Measurements from ENCODE around the gene POU3F3. TPM values are rescaled to one million over a fixed set of nuclear protein-coding genes. Genes with fewer than 3 reads are reported as not detected.

Gene POU3F3
- polyA plus RNA-seq, 2 donors: 0.07 to 0.08 TPM

DNA sequence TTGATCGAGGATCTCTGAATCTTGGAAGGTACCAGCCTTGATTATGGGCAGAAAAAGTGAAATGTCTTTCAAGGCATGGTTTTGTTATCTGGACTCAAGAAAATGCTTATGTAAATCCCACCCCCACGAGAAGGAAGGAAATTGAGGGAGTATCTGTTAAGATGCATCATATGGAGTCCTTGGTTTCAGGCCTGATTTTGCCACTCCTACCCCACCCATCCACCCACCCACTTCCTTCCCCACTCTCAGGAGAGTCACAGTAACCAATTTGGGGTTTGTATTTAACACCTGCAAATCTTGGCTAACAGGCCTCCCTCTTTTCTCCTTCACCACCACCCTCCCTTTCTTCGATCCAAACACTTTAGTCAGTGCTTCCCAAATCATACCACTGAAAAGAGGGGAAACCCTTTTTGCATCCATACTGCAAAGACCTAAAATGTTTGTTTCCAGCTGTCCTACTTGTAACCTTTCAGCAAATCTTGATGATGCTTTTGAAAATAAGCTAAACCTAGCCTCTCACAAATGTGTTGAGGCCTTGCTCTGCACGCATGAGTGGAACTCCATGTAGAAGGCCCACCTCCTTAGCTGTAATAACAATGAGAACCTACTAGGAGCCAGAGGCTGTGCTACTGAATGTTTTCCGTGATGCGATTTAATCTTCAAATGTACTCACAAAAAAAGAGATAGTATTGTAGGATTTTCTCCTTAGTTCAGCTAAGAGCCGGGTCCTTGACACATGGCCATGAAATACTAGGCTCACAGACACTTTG, 34.8 kb downstream of the POU3F3 start:
- H3K27ac ChIP-seq (ENCODE audit: low read depth in 2 of 2, low read length in 1 of 2): no peak overlapping the region

DNA sequence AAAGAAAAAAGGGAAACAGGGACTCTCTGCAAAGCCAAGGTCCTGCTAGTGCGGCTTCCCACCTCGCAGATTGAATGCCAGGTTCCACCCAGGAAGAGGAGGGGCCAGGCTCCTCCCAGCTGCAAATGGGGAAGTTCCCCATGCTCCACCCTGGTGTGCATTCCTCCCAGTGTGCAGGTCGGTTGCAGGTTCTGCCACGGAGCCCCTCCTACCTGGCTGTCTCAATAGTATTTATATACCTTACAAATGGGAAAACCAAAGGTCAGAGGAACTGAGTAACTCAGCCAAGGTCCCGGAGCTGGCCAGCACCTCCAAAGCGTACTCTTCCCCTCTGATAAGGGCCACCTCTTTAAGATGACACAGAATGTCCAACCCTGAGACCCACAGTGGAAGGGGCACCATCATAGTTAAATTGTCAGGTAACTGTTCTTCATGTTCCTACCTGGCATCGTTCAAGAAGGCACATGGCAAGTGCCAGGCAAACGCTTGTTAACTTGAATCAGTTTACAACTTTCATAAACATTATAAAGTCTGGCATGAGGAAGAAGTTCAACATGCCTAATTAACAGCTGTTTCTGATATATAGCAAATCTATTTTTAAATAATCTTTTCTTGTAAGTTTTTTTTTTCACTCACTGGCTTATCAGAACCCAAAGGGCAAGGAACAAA, 35.5 kb downstream of the POU3F3 start:
- Histone ChIP-seq H3K9me3 (ENCODE audit: control insufficient read depth in 2 of 2, insufficient read depth in 1 of 2, low read depth in 1 of 2, low read length in 1 of 2) (peaks cover 0 to 3% of the 10 kb centered on the region in 2 donors), H3K27ac (ENCODE audit: low read depth in 2 of 2, low read length in 1 of 2) (no peak overlapping the region), H3K4me1 (ENCODE audit: control insufficient read depth in 2 of 2, insufficient read depth in 2 of 2, low read length in 1 of 2) (no peaks in the 10 kb centered on the region), H3K36me3 (ENCODE audit: control insufficient read depth in 2 of 2, insufficient read depth in 2 of 2, low read length in 1 of 2) (no peaks in the 10 kb centered on the region), H3K27me3 (ENCODE audit: control insufficient read depth in 1 of 2, insufficient read depth in 2 of 2, low read length in 2 of 2) (no peaks in the 10 kb centered on the region), H3K4me3 (ENCODE audit: low read depth in 1 of 2, low read length in 2 of 2) (no peak overlapping the region)
- WGBS, 2 donors: 47 to 56% methylated on average over 8 of the region's 8 CpGs

More for the DNA sequence above, 34.8 kb downstream of the POU3F3 start:
- Histone ChIP-seq H3K4me3 (ENCODE audit: low read depth in 1 of 2, low read length in 2 of 2) (no peak overlapping the region), H3K4me1 (ENCODE audit: control insufficient read depth in 2 of 2, insufficient read depth in 2 of 2, low read length in 1 of 2) (no peaks in the 10 kb centered on the region), H3K27me3 (ENCODE audit: control insufficient read depth in 1 of 2, insufficient read depth in 2 of 2, low read length in 2 of 2) (no peaks in the 10 kb centered on the region), H3K9me3 (ENCODE audit: control insufficient read depth in 2 of 2, insufficient read depth in 1 of 2, low read depth in 1 of 2, low read length in 1 of 2) (peaks cover 0 to 3% of the 10 kb centered on the region in 2 donors), H3K36me3 (ENCODE audit: control insufficient read depth in 2 of 2, insufficient read depth in 2 of 2, low read length in 1 of 2) (no peaks in the 10 kb centered on the region)
- 67 to 68% methylated on average over 7 of the region's 7 CpGs for WGBS, 2 donors

DNA sequence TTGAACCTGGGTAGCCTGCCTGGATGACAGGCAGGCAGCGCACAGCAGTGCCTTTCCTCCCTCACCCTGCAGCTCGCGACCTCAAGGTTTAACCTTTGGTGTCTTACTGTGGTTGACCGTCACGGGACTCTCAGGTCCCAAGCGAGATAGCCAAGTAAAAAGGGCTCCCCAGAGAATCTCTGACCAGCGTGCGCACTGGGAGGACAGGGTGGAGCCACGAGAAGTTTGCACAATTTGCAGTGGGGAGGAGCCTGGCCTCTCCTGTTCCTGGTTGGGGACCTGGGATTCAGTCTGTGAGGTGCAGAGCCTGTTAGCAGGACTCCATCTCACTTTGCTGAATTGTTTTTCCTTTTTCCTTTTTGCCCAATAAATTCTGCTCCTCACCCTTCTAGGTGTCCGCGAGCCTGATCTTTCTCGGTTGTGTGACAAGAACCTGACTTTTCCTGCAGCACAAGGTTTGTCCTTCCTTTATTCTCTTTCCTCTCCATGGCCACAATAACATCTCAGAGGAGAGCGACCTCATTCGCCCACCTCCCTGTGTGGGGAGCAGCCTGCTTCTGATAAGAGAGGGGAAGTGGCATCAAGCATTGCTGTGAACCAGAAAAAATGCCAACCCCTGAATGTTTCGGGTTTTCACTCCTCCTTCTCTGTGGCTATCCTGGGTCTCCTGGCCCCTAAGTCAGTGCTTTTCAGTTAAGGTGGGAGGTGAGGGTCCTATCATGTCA, 36.2 kb downstream of the POU3F3 start:
- Histone ChIP-seq H3K4me3 (ENCODE audit: low read depth in 1 of 2, low read length in 2 of 2) (no peak overlapping the region), H3K36me3 (ENCODE audit: control insufficient read depth in 2 of 2, insufficient read depth in 2 of 2, low read length in 1 of 2) (no peaks in the 10 kb centered on the region), H3K27ac (ENCODE audit: low read depth in 2 of 2, low read length in 1 of 2) (no peak overlapping the region), H3K4me1 (ENCODE audit: control insufficient read depth in 2 of 2, insufficient read depth in 2 of 2, low read length in 1 of 2) (no peaks in the 10 kb centered on the region), H3K27me3 (ENCODE audit: control insufficient read depth in 1 of 2, insufficient read depth in 2 of 2, low read length in 2 of 2) (no peaks in the 10 kb centered on the region), H3K9me3 (ENCODE audit: control insufficient read depth in 2 of 2, insufficient read depth in 1 of 2, low read depth in 1 of 2, low read length in 1 of 2) (peaks cover 0 to 3% of the 10 kb centered on the region in 2 donors)
- WGBS, 2 donors: 70 to 81% methylated on average over 15 of the region's 15 CpGs

DNA sequence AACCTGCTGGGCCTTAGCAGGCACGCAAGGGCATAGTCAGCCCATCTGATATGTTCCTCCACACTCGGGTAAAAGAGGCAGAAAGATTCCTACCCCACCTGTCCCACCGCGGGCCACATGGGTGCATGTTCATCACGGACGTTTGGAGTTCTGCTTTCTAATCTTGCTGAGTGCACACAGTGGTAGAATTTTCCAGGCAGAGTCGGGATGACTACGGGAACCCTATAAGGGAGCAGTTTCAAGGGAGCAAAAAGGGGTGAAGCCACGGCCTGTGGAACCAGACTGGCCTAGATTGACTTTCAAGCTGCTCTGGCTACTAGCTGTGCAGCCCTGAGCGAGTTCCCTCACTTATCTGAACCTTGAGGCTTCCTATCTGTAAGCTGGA, 36.8 kb downstream of the POU3F3 start:
- Histone ChIP-seq H3K27me3 (ENCODE audit: control insufficient read depth in 1 of 2, insufficient read depth in 2 of 2, low read length in 2 of 2) (no peaks in the 10 kb centered on the region), H3K36me3 (ENCODE audit: control insufficient read depth in 2 of 2, insufficient read depth in 2 of 2, low read length in 1 of 2) (no peaks in the 10 kb centered on the region), H3K4me1 (ENCODE audit: control insufficient read depth in 2 of 2, insufficient read depth in 2 of 2, low read length in 1 of 2) (no peaks in the 10 kb centered on the region), H3K9me3 (ENCODE audit: control insufficient read depth in 2 of 2, insufficient read depth in 1 of 2, low read depth in 1 of 2, low read length in 1 of 2) (peaks cover 0 to 3% of the 10 kb centered on the region in 2 donors), H3K27ac (ENCODE audit: low read depth in 2 of 2, low read length in 1 of 2) (no peak overlapping the region), H3K4me3 (ENCODE audit: low read depth in 1 of 2, low read length in 2 of 2) (no peak overlapping the region)
- 82 to 84% methylated on average over 10 of the region's 10 CpGs for WGBS, 2 donors

DNA sequence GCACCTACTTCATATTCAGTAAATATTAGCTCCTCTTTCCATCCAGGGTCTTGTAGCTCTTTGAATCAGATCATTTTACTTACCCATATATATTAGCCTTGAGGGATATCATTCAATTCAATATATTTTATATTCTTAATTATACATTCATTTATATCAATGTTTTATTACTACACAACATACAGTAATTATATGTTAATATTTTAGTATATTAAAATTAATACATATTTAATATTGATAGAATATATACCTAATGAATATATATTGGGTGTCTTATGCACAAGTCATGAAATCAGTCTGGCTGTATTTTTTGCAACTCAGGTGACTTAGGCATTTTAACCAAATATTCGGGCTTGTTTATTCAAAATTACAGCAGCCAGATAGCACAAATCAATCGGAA, 37.2 kb downstream of the POU3F3 start:
- H3K4me3 ChIP-seq (ENCODE audit: low read depth in 1 of 2, low read length in 2 of 2): no peak overlapping the region
- H3K4me1 ChIP-seq (ENCODE audit: control insufficient read depth in 2 of 2, insufficient read depth in 2 of 2, low read length in 1 of 2): no peaks in the 10 kb centered on the region
- 75 to 83% methylated on average over 2 of the region's 2 CpGs for WGBS, 2 donors
- peaks cover 0 to 3% of the 10 kb centered on the region in 2 donors for H3K9me3 ChIP-seq (ENCODE audit: control insufficient read depth in 2 of 2, insufficient read depth in 1 of 2, low read depth in 1 of 2, low read length in 1 of 2)
- H3K27ac ChIP-seq (ENCODE audit: low read depth in 2 of 2, low read length in 1 of 2): no peak overlapping the region
- H3K36me3 ChIP-seq (ENCODE audit: control insufficient read depth in 2 of 2, insufficient read depth in 2 of 2, low read length in 1 of 2): no peaks in the 10 kb centered on the region
- no peaks in the 10 kb centered on the region for H3K27me3 ChIP-seq (ENCODE audit: control insufficient read depth in 1 of 2, insufficient read depth in 2 of 2, low read length in 2 of 2)

DNA sequence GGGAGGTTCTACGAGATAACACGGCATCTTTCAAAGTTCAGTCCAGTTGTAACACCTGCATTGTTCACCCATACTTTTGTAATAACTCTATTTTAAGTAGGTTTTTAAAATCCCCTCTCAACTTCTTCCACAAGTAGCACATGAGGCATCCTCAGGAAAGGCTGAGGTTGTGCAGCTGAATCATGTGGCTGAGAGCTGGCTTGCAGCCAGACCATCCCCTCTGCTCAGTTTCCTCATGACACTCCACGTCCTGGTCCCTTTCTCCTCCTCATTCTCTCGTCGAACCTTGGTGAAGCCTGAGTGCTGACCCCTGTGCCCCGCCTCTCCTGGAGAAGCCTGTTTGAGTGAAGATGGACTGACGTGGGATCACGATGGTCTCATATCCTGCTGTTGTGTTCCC, 42.5 kb downstream of the POU3F3 start:
- 52 to 56% methylated on average over 8 of the region's 8 CpGs for WGBS, 2 donors
- Histone ChIP-seq H3K4me1 (ENCODE audit: control insufficient read depth in 2 of 2, insufficient read depth in 2 of 2, low read length in 1 of 2) (no peaks in the 10 kb centered on the region), H3K9me3 (ENCODE audit: control insufficient read depth in 2 of 2, insufficient read depth in 1 of 2, low read depth in 1 of 2, low read length in 1 of 2) (peaks cover 0 to 3% of the 10 kb centered on the region in 2 donors), H3K27ac (ENCODE audit: low read depth in 2 of 2, low read length in 1 of 2) (no peak overlapping the region), H3K4me3 (ENCODE audit: low read depth in 1 of 2, low read length in 2 of 2) (no peak overlapping the region), H3K27me3 (ENCODE audit: control insufficient read depth in 1 of 2, insufficient read depth in 2 of 2, low read length in 2 of 2) (no peaks in the 10 kb centered on the region), H3K36me3 (ENCODE audit: control insufficient read depth in 2 of 2, insufficient read depth in 2 of 2, low read length in 1 of 2) (no peaks in the 10 kb centered on the region)

DNA sequence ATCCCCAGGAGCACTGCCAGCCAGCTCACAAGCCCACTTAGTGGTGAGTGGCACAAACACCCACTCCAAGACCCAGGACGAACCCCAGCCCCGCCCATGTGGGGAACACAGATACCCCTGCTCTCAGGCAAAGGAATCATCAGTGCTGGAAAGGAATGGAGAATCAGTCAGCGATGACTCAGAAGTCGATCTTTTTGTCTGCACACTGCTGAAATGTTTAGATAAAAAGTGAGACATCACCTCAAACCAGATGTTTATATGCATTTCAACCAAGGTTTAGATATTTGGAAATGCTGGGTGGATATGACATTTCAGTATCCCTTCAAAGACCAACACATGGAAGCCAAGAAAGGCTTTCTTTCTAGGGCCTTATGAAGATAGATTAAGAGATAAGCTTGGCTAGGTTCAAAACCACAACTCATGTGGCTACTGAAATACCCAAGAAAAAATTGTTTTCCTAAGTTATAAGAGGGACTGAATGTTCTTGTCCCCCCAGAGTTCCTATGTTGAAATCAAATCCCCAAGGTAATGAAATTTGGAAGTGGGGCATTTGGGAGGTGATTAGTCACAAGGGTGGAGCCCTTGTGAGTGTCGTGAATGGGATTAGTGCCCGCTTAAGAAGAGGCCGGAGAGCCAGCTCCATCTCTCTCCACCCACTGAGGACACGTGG, 43.7 kb downstream of the POU3F3 start:
- Histone ChIP-seq H3K4me3 (ENCODE audit: low read depth in 1 of 2, low read length in 2 of 2) (no peak overlapping the region), H3K9me3 (ENCODE audit: control insufficient read depth in 2 of 2, insufficient read depth in 1 of 2, low read depth in 1 of 2, low read length in 1 of 2) (no peaks in the 10 kb centered on the region), H3K4me1 (ENCODE audit: control insufficient read depth in 2 of 2, insufficient read depth in 2 of 2, low read length in 1 of 2) (no peaks in the 10 kb centered on the region), H3K27ac (ENCODE audit: low read depth in 2 of 2, low read length in 1 of 2) (no peak overlapping the region), H3K36me3 (ENCODE audit: control insufficient read depth in 2 of 2, insufficient read depth in 2 of 2, low read length in 1 of 2) (no peaks in the 10 kb centered on the region), H3K27me3 (ENCODE audit: control insufficient read depth in 1 of 2, insufficient read depth in 2 of 2, low read length in 2 of 2) (no peaks in the 10 kb centered on the region)
- WGBS, 2 donors: 58 to 59% methylated on average over 8 of the region's 8 CpGs

DNA sequence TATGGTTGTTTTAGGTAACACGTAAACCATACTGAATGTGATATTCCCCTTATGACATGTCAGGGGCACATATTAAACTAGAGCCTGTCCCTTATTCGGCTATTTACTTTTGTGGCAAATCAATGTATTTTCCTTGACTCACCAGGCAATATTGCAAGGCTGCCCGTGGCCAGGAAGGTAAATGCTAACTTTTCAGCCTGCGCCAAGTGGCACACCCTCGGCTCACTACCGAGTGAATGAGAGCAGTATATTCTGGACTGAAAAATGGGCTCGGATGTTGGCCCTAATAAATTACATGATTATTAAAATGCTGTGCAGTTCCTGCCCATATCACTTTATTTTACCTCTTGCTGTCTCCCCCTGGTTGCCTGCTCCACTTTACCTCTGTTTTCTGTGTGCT, 46.7 kb downstream of the POU3F3 start:
- Histone ChIP-seq H3K27ac (ENCODE audit: low read depth in 2 of 2, low read length in 1 of 2) (no peak overlapping the region), H3K36me3 (ENCODE audit: control insufficient read depth in 2 of 2, insufficient read depth in 2 of 2, low read length in 1 of 2) (no peaks in the 10 kb centered on the region)
- WGBS, 2 donors: 58 to 67% methylated on average over 7 of the region's 7 CpGs

More for the DNA sequence above, 46.7 kb downstream of the POU3F3 start:
- Histone ChIP-seq H3K9me3 (ENCODE audit: control insufficient read depth in 2 of 2, insufficient read depth in 1 of 2, low read depth in 1 of 2, low read length in 1 of 2) (no peaks in the 10 kb centered on the region), H3K4me3 (ENCODE audit: low read depth in 1 of 2, low read length in 2 of 2) (no peak overlapping the region), H3K4me1 (ENCODE audit: control insufficient read depth in 2 of 2, insufficient read depth in 2 of 2, low read length in 1 of 2) (no peaks in the 10 kb centered on the region), H3K27me3 (ENCODE audit: control insufficient read depth in 1 of 2, insufficient read depth in 2 of 2, low read length in 2 of 2) (no peaks in the 10 kb centered on the region)
